Activated CD4-positive, alpha-beta T cell treated with anti-CD3 and anti-CD28 coated beads for 36 hours (primary cell): ENCODE data around the gene TTYH1. TPM values are rescaled to one million over a fixed set of nuclear protein-coding genes. Genes with fewer than 3 reads are reported as not detected.
A peak's percentile ranks its signal among the peaks of the same experiment; 100 is the strongest.

Experiments
- ATAC-seq: fragments of 200-7000 bp; cut with Tn5 transposase; one replicate; pipeline ENCODE4 v1.10.0; 2021; ENCODE audit warnings: mild to moderate bottlenecking, moderate library complexity
- CTCF ChIA-PET: fragments of 350-600 bp; sonication (Branson Sonifier 250); formaldehyde crosslinking; loops from one replicate; lab custom pipeline; 2021; ENCODE audit warnings: antibody characterized with exemption; lab: Charles Lee
- POLR2A ChIA-PET: fragments of 350-600 bp; sonication (Branson Sonifier 250); formaldehyde crosslinking; loops from one replicate; lab custom pipeline; 2021; ENCODE audit warnings: antibody characterized with exemption, inconsistent platforms; lab: Charles Lee
- DNase-seq: peaks from one replicate; pipeline ENCODE4 v3.0.0-alpha.2; 2020
- H3K27ac Mint-ChIP-seq: one replicate; pipeline ENCODE4 v1.8.0; 2021; ENCODE audit warnings: mixed read lengths
- H3K27me3 Mint-ChIP-seq: one replicate; pipeline ENCODE4 v1.8.0; 2021; ENCODE audit warnings: mixed read lengths
- H3K36me3 Mint-ChIP-seq: one replicate; pipeline ENCODE4 v1.8.0; 2021; ENCODE audit warnings: low read depth, mixed read lengths
- H3K4me1 Mint-ChIP-seq: one replicate; pipeline ENCODE4 v1.8.0; 2021; ENCODE audit warnings: mixed read lengths
- H3K4me3 Mint-ChIP-seq: one replicate; pipeline ENCODE4 v1.8.0; 2021; ENCODE audit warnings: mild to moderate bottlenecking, moderate library complexity, mixed read lengths
- H3K9me3 Mint-ChIP-seq: one replicate; pipeline ENCODE4 v1.8.0; 2021; ENCODE audit warnings: low read depth, mixed read lengths
- intact Hi-C, 2 experiments: fragments of 100-400 bp; cut with DNase I in 1 of 2; cut with micrococcal nuclease in 1 of 2; formaldehyde crosslinking; loops; one replicate each; pipeline versions ENCODE4 v1.14.2 to v1.15.1; 2022 to 2024; cut with DNase I, micrococcal nuclease
- total RNA-seq, 2 experiments: library from RNA; stranded (reverse); gene quantifications; one replicate each; pipeline ENCODE4 v1.2.3, GENCODE V29; 2021

Gene TTYH1
- total RNA-seq, 2 experiments from 2014 or later: 0.19 to 0.59 TPM

DNA sequence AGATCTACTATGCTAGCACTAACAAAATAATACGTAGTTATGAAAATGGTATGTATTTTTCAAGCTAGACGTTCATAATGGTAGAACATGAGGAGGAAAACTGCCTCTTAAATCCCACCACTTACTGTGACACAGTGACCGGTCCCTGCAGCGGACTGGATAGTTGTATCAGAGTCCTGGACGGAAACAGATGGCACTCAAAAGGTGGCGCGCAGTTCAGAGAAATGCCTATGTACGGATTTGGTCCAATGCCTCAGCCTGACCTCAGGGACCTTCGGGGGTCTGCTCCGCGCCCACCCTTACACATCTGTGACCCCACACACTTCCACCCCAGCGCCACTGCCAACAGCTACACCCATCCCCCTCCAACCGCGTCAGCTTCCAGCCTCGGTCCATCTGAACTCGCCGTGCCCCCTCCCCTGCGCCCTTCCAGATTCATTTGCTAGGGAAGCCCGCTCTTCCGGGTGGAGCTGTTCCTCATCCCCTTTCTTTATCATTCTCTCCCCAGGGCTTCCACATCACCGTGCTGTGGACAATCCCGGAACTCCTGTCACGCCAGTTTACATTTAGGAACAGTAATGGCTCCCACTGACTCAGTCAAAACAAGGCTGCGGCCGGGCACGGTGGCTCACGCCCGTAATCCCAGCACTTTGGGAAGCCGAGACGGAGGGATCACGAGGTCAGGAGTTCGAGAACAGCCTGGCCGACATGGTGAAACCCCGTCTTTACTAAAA, 32.9 kb downstream of the TTYH1 start:
- H3K36me3 Mint-ChIP-seq: peaks cover 47% of the 10 kb centered on the region
- H3K27ac Mint-ChIP-seq: peak overlapping the region; percentile 98
- DNase-seq (peak; percentile 65), ATAC-seq (peak; percentile 37)
- ChIA-PET POLR2A (interaction anchor here (0.7 to 2.1 kb wide), 9 partner anchors 11 to 1550 kb away, joined by 3 to 18 read pairs (median 4); partner anchors contain the start of gene LENG9), CTCF (interaction anchor here (0.6 to 2.0 kb wide), 11 partner anchors 9 to 1028 kb away, joined by 3 to 10 read pairs (median 3); partner anchors contain the start of genes LENG9 and ZNF628)
- H3K4me1 Mint-ChIP-seq: peaks cover 36% of the 10 kb centered on the region
- intact Hi-C loops: loop anchor here in 1 of 2 experiments (2.0 to 5.0 kb wide), 3 partner anchors 247 to 1864 kb away; partner anchors contain the start of genes KMT5C, RPS9 and ZSCAN5A
- peak overlapping the region; percentile 98 for H3K4me3 Mint-ChIP-seq
- no peaks in the 10 kb centered on the region for H3K27me3 Mint-ChIP-seq
- no peaks in the 10 kb centered on the region for H3K9me3 Mint-ChIP-seq

DNA sequence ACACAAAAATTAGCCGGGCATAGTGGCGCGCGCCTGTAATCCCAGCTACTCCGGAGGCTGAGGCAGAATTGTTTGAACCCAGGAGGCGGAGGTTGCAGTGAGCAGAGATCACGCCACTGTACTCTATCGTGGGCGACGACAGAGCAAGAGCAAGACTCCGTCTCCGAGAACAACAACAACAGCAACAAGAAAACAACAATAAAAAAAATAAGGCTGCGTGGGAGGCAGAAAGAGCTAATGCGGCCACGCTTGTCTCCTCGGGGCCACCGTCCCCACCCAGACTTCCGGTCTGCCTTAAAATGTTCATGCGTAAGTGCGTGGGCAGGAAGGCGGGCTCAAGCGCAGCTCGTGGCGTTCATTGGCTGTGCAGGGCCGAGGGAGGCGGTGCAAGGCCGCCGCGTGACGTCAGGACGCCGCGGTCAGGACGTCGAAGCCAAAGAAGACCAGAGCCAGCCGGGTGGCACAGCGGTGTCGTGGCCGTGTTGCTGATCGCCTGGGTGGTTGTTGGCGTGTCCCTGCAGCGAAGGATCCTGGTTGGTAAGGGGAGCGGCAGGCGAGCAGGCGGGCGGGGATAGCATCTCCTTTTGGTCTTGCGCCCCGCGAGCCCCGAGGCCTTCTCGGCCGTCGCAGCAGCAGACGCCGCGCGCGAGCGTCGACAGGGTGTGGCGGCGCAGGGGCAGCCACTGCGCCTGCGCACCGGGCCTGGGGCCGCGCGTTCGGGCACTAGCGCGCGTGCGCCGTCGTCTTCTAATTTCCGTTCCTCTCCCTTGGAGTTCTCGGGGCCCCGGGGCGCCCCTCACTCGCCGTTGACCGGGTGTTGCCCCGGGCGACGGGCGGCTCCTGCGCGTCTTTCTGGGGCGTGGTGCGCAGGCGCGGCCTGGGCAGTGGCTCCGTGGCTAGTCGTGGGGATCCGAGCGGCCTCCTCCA, 33.8 kb downstream of the TTYH1 start, which contains the start of gene LENG8:
Gene LENG8 (plus strand): TSS at position 426 of the 927 bp plus-strand sequence. CDS start 2,146 bp downstream, outside the sequence.
- no peaks in the 10 kb centered on the region for H3K9me3 Mint-ChIP-seq
- ATAC-seq (peak; percentile 92), DNase-seq (peak; percentile 98)
- H3K27ac Mint-ChIP-seq: peak within 1 kb of the TSS; percentile 98
- POLR2A ChIA-PET: interaction anchor here (0.6 to 2.1 kb wide), 11 partner anchors 11 to 1551 kb away, joined by 3 to 18 read pairs (median 4); partner anchors contain the start of gene LENG9
- H3K4me3 Mint-ChIP-seq: peak within 1 kb of the TSS; percentile 98
- intact Hi-C loops: loop anchor here (1.0 to 5.0 kb wide), 13 partner anchors 14 to 1863 kb away; partner anchors contain the start of genes CNOT3 (in 2 of the 2), ISOC2 (in 1 of the 2), KMT5C (in 1 of the 2) and LENG9 (in 1 of the 2)
- peaks cover 53% of the 10 kb centered on the region for H3K36me3 Mint-ChIP-seq
- peaks cover 36% of the 10 kb centered on the region for H3K4me1 Mint-ChIP-seq
- H3K27me3 Mint-ChIP-seq: no peaks in the 10 kb centered on the region
- CTCF ChIA-PET: interaction anchor here (0.6 to 2.0 kb wide), 9 partner anchors 10 to 1028 kb away, joined by 3 to 10 read pairs (median 3); partner anchors contain the start of genes LENG9 and ZNF628

DNA sequence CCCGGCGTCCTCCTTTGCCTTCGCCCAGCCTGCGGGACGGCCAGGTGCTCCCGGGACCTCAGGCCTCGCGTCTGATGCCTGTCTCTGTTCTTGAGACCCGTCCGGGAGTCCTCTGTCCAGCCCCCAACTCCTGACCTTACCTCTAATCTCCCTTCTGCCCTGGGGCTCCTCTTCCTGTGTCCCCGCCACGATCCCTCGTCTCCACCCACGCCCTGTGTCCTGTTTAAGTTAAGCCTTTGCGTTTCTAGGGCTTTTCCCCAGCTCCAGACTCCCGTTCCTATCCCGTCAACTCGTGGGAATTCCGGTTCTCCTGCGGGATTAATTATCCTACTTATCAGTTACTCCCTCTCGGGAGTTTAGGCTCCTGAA, 34.4 kb downstream of the TTYH1 start:
- peak overlapping the region; percentile 96 for H3K27ac Mint-ChIP-seq
- H3K36me3 Mint-ChIP-seq: peaks cover 54% of the 10 kb centered on the region
- ATAC-seq: no peak
- H3K4me1 Mint-ChIP-seq: peaks cover 36% of the 10 kb centered on the region
- DNase-seq: no peak
- POLR2A ChIA-PET: interaction anchor here (1.4 to 2.1 kb wide), 2 partner anchors 10 to 12 kb away, joined by 7 to 14 read pairs; no protein-coding TSS in a partner anchor
- H3K4me3 Mint-ChIP-seq: peak overlapping the region; percentile 98
- intact Hi-C loops: loop anchor here (1.0 to 5.0 kb wide), 13 partner anchors 14 to 1863 kb away; partner anchors contain the start of genes CNOT3 (in 2 of the 2), ISOC2 (in 1 of the 2), KMT5C (in 1 of the 2) and LENG9 (in 1 of the 2)
- no peaks in the 10 kb centered on the region for H3K9me3 Mint-ChIP-seq
- CTCF ChIA-PET: no interaction called here
- H3K27me3 Mint-ChIP-seq: no peaks in the 10 kb centered on the region

- H3K4me1 Mint-ChIP-seq: peaks cover 36% of the 10 kb centered on the region
- peaks cover 58% of the 10 kb centered on the region for H3K36me3 Mint-ChIP-seq
- H3K27ac Mint-ChIP-seq: peak overlapping the region; percentile 96
- ATAC-seq (no peak), DNase-seq (no peak)
- no peaks in the 10 kb centered on the region for H3K27me3 Mint-ChIP-seq
- no peaks in the 10 kb centered on the region for H3K9me3 Mint-ChIP-seq
- CTCF ChIA-PET: interaction anchor here (0.9 kb wide), 1 partner anchor 10 kb away, joined by 3 read pairs; no protein-coding TSS in a partner anchor
- POLR2A ChIA-PET: interaction anchor here (0.7 kb wide), 1 partner anchor 10 kb away, joined by 3 read pairs; no protein-coding TSS in a partner anchor
- H3K4me3 Mint-ChIP-seq: peak overlapping the region; percentile 98
- intact Hi-C loops: no loop called here
These were observed 36.1 kb downstream of the TTYH1 start for GRCh38 chr19:54451331-54451871.

- POLR2A ChIA-PET: no interaction called here
- H3K27me3 Mint-ChIP-seq: no peaks in the 10 kb centered on the region
- ATAC-seq: no peak
These were observed 36.7 kb downstream of the TTYH1 start for GRCh38 chr19:54451997-54452396.

GRCh38 chr19:54452626-54453025, 37.4 kb downstream of the TTYH1 start:
- ChIA-PET CTCF (no interaction called here), POLR2A (interaction anchor here (1.1 kb wide), 1 partner anchor 11 kb away, joined by 4 read pairs; the partner anchor contains the start of gene LENG9)
- DNase-seq (no peak), ATAC-seq (no peak)
- H3K9me3 Mint-ChIP-seq: no peaks in the 10 kb centered on the region
- no peaks in the 10 kb centered on the region for H3K27me3 Mint-ChIP-seq
- intact Hi-C loops: no loop called here
- H3K4me1 Mint-ChIP-seq: peaks cover 26% of the 10 kb centered on the region
- H3K4me3 Mint-ChIP-seq: no peak overlapping the region
- H3K36me3 Mint-ChIP-seq: peaks cover 60% of the 10 kb centered on the region
- H3K27ac Mint-ChIP-seq: no peak overlapping the region

More at GRCh38 chr19:54451997-54452396, 36.7 kb downstream of the TTYH1 start:
- CTCF ChIA-PET: no interaction called here
- Mint-ChIP-seq H3K4me3 (peak overlapping the region; percentile 98), H3K4me1 (peaks cover 32% of the 10 kb centered on the region), H3K9me3 (no peaks in the 10 kb centered on the region), H3K27ac (no peak overlapping the region), H3K36me3 (peaks cover 58% of the 10 kb centered on the region)
- intact Hi-C loops: no loop called here
- DNase-seq: no peak

- POLR2A ChIA-PET: interaction anchor here (0.7 to 1.1 kb wide), 3 partner anchors 8 to 784 kb away, joined by 3 to 4 read pairs (median 3); partner anchors contain the start of gene LENG9
These were observed 38.9 kb downstream of the TTYH1 start for GRCh38 chr19:54453921-54454780.

GRCh38 chr19:54454781-54455675, 39.8 kb downstream of the TTYH1 start:
- H3K4me1 Mint-ChIP-seq: peaks cover 38% of the 10 kb centered on the region
- ChIA-PET CTCF (no interaction called here), POLR2A (no interaction called here)
- intact Hi-C loops: no loop called here
- no peak overlapping the region for H3K4me3 Mint-ChIP-seq
- no peak for ATAC-seq
- DNase-seq: no peak
- H3K27me3 Mint-ChIP-seq: no peaks in the 10 kb centered on the region
- no peak overlapping the region for H3K27ac Mint-ChIP-seq
- peaks cover 73% of the 10 kb centered on the region for H3K36me3 Mint-ChIP-seq
- no peaks in the 10 kb centered on the region for H3K9me3 Mint-ChIP-seq

More at GRCh38 chr19:54453921-54454780, 38.9 kb downstream of the TTYH1 start:
- CTCF ChIA-PET: no interaction called here
- no peaks in the 10 kb centered on the region for H3K27me3 Mint-ChIP-seq
- no peak for ATAC-seq
- H3K9me3 Mint-ChIP-seq: no peaks in the 10 kb centered on the region
- no peak overlapping the region for H3K27ac Mint-ChIP-seq
- peaks cover 75% of the 10 kb centered on the region for H3K36me3 Mint-ChIP-seq
- no peak for DNase-seq
- H3K4me3 Mint-ChIP-seq: no peak overlapping the region
- intact Hi-C loops: no loop called here
- peaks cover 33% of the 10 kb centered on the region for H3K4me1 Mint-ChIP-seq

GRCh38 chr19:54455786-54456422, 40.6 kb downstream of the TTYH1 start:
- CTCF ChIA-PET: no interaction called here
- intact Hi-C loops: no loop called here
- H3K27me3 Mint-ChIP-seq: no peaks in the 10 kb centered on the region
- no peak for DNase-seq
- no peaks in the 10 kb centered on the region for H3K9me3 Mint-ChIP-seq
- H3K36me3 Mint-ChIP-seq: peaks cover 68% of the 10 kb centered on the region
- ATAC-seq: no peak
- no peak overlapping the region for H3K4me3 Mint-ChIP-seq
- POLR2A ChIA-PET: no interaction called here
- no peak overlapping the region for H3K27ac Mint-ChIP-seq
- H3K4me1 Mint-ChIP-seq: peaks cover 31% of the 10 kb centered on the region
